ENCODE measurements around the gene STYK1. TPM values are rescaled to one million over a fixed set of nuclear protein-coding genes. Genes with fewer than 3 reads are reported as not detected.

The STYK1 gene
- total RNA-seq, 1 donor from 2014 or later = 0.53 TPM

- TF ChIP-seq CTCF (IDR thresholded peaks at IDR 0.05) = no peak
- Histone ChIP-seq H3K4me1 (peaks cover 11% of the 10 kb centered on the region), H3K27me3 (ENCODE audit: low read depth) (no peaks in the 10 kb centered on the region), H3K9me3 (no peaks in the 10 kb centered on the region), H3K27ac (no peak overlapping the region), H3K36me3 (peaks cover 47% of the 10 kb centered on the region), H3K4me3 (no peak overlapping the region)
- DNase-seq = no peak
- intact Hi-C loops (cut with DNase I) = no loop called here
- ATAC-seq = no peak
Measured at GRCh38 chr12:10607885-10608458, 65.9 kb downstream of the STYK1 start.

GRCh38 chr12:10601860-10602259 lies 72.0 kb downstream of the STYK1 start:
- ATAC-seq = no peak
- no peak overlapping the region for H3K27ac ChIP-seq
- H3K9me3 ChIP-seq = no peaks in the 10 kb centered on the region
- H3K36me3 ChIP-seq = peaks cover 22% of the 10 kb centered on the region
- H3K4me3 ChIP-seq = no peak overlapping the region
- intact Hi-C loops (cut with DNase I) = no loop called here
- TF ChIP-seq CTCF (IDR thresholded peaks at IDR 0.05) = no peak
- H3K4me1 ChIP-seq = no peaks in the 10 kb centered on the region
- no peak for DNase-seq
- H3K27me3 ChIP-seq (ENCODE audit: low read depth) = no peaks in the 10 kb centered on the region

DNA sequence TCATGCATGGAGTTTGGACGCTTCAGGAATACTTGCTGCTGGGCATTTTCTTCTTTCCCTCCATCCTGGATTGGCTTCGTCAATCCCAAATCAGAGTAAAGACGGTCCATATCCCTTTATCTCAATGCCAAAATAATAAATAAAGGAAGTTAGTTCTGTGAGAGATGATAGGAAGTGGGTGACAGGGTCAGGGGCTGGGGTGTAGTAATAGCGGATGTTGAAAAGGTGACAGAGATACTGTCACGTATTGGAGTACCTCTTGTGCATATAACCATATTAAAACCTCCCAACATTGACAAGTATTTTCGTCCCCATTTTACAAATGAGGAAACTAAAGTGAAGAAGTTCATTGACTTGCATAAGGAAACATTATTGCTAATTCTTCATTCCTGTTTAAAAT lies 72.9 kb downstream of the STYK1 start:
- H3K36me3 ChIP-seq = peaks cover 13% of the 10 kb centered on the region
- intact Hi-C loops (cut with DNase I) = no loop called here
- H3K9me3 ChIP-seq = no peaks in the 10 kb centered on the region
- ATAC-seq (no peak), DNase-seq (no peak)
- H3K4me1 ChIP-seq = no peaks in the 10 kb centered on the region
- no peak for TF ChIP-seq CTCF (IDR thresholded peaks at IDR 0.05)
- H3K4me3 ChIP-seq = no peak overlapping the region
- no peak overlapping the region for H3K27ac ChIP-seq
- no peaks in the 10 kb centered on the region for H3K27me3 ChIP-seq (ENCODE audit: low read depth)

DNA sequence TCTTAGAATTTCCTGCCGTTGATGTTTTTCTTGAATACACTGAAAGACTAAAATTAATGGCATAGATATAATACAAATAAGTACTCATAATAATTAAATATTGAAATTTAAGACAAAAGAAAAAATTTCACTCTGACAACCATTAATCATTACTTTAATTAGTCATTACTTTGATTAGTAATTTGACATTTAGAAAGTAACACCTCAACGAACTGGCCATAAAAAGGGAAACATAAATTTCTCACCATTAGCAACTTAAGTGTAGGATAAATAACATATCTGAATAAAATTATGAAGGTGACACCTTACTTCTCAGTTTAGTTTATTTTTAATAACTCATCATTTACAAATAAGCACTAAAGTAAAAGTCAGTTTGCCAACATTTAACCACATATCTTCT lies 78.0 kb downstream of the STYK1 start:
- ATAC-seq (no peak), DNase-seq (no peak)
- H3K27me3 ChIP-seq (ENCODE audit: low read depth) = no peaks in the 10 kb centered on the region
- TF ChIP-seq CTCF (IDR thresholded peaks at IDR 0.05) = no peak
- H3K27ac ChIP-seq = no peak overlapping the region
- peaks cover 6% of the 10 kb centered on the region for H3K36me3 ChIP-seq
- H3K4me3 ChIP-seq = no peak overlapping the region
- no peaks in the 10 kb centered on the region for H3K9me3 ChIP-seq
- H3K4me1 ChIP-seq = no peaks in the 10 kb centered on the region
- intact Hi-C loops (cut with DNase I) = no loop called here

DNA sequence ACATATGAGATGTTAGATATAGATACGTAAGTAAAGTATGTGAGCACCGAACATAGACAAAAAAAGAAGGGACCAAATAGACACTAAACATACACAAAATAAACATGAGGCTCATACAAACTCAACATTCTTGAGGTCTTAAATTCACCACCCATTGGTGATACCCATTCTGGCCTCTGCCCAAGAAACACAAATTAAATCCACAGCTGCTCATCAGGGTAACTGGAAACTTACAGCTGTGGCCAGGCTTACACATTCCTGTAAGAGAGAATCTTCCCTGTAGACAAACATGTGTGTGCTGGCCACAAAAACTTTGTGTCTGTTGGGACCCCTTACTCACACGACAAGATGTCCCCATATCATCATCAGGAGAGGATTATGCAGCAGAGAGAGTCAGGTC lies 82.9 kb downstream of the STYK1 start:
- Histone ChIP-seq H3K4me3 (no peak overlapping the region), H3K27me3 (ENCODE audit: low read depth) (no peaks in the 10 kb centered on the region), H3K36me3 (no peaks in the 10 kb centered on the region), H3K27ac (no peak overlapping the region), H3K9me3 (no peaks in the 10 kb centered on the region), H3K4me1 (no peaks in the 10 kb centered on the region)
- no peak for TF ChIP-seq CTCF (IDR thresholded peaks at IDR 0.05)
- DNase-seq (no peak), ATAC-seq (no peak)
- intact Hi-C loops (cut with DNase I) = no loop called here

- ATAC-seq (no peak), DNase-seq (no peak)
- H3K4me1 ChIP-seq = no peaks in the 10 kb centered on the region
- intact Hi-C loops (cut with DNase I) = no loop called here
- no peaks in the 10 kb centered on the region for H3K27me3 ChIP-seq (ENCODE audit: low read depth)
- no peak for TF ChIP-seq CTCF (IDR thresholded peaks at IDR 0.05)
- H3K4me3 ChIP-seq = no peak overlapping the region
- peaks cover 5% of the 10 kb centered on the region for H3K36me3 ChIP-seq
- no peak overlapping the region for H3K27ac ChIP-seq
- no peaks in the 10 kb centered on the region for H3K9me3 ChIP-seq
Measured at GRCh38 chr12:10584415-10584814, 89.4 kb downstream of the STYK1 start.
